HFF-Myc (cell line): ENCODE data around the gene TEAD1.

ENCODE experiments used
- DNase-seq: peaks from one replicate; pipeline ENCODE4 v3.0.0-alpha.2; 2011; ENCODE audit warnings: low read depth; ENCODE audit errors: extremely low read depth
- H3K4me3 ChIP-seq: replicated peaks from 2 replicates; pipeline ENCODE4 v1.5.1; 2011; ENCODE audit warnings: low read depth, mild to moderate bottlenecking, control low read depth, low read length
- TF ChIP-seq, protein P1 (sequence below): IDR thresholded peaks from 2 replicates; pipeline ENCODE4 v1.5.1; 2012; ENCODE audit warnings: mild to moderate bottlenecking, low read depth, low read length, control low read depth; ENCODE audit errors: missing control alignments

Gene TEAD1

DNA sequence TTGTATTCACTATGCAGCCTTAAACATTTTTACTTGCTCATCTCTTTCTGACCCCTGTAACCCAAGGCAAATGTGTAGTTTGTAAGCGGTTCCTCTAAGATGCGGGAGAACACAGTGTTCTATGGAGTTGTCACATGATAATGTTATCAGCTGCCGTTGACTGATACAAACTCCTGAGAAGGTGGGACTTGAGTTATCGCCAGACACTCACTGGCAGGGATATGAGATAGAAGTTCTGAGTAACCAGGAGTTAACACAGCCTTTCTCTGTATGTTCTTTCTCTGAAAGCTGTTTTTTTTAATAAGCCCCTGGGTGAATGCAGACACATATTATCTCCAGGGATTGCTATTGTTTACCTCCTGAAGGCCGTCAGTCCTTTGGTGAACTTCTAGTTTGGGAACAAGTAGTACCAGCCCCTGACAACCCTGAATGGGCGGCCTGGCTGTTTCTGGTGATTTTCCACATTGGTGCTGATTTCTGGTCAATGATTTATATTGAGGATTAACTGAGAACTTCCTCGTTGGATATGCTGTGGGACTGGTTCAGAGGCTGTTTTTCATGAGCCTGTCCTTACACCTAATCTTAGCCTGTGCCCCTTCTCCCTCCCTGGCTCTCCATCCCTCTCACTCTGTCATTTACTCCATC is 179.6 kb downstream of the TEAD1 start:
- TF ChIP-seq, protein P1, sequence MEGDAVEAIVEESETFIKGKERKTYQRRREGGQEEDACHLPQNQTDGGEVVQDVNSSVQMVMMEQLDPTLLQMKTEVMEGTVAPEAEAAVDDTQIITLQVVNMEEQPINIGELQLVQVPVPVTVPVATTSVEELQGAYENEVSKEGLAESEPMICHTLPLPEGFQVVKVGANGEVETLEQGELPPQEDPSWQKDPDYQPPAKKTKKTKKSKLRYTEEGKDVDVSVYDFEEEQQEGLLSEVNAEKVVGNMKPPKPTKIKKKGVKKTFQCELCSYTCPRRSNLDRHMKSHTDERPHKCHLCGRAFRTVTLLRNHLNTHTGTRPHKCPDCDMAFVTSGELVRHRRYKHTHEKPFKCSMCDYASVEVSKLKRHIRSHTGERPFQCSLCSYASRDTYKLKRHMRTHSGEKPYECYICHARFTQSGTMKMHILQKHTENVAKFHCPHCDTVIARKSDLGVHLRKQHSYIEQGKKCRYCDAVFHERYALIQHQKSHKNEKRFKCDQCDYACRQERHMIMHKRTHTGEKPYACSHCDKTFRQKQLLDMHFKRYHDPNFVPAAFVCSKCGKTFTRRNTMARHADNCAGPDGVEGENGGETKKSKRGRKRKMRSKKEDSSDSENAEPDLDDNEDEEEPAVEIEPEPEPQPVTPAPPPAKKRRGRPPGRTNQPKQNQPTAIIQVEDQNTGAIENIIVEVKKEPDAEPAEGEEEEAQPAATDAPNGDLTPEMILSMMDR: no peak
- DNase-seq: no peak
- no peak overlapping the region for H3K4me3 ChIP-seq

DNA sequence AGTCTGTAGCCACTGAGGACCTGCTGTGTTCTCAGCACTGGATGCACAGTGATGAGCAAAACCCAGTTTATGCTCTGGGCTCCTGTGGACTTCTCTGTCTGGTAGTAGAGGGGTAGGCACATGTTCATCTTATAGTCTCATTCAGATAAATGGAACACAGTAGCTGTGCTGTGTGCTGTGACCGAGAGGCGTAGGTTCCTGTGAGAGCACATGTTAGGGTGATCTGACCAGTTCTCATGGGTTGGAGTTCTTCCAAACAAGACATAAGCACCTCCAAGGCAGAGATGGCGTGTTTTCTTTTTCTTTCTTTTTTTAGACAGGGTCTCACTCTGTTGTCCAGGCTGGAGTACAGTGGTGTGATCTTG is 180.1 kb downstream of the TEAD1 start:
- DNase-seq: no peak
- TF ChIP-seq, protein P1: no peak
- H3K4me3 ChIP-seq: no peak overlapping the region

DNA sequence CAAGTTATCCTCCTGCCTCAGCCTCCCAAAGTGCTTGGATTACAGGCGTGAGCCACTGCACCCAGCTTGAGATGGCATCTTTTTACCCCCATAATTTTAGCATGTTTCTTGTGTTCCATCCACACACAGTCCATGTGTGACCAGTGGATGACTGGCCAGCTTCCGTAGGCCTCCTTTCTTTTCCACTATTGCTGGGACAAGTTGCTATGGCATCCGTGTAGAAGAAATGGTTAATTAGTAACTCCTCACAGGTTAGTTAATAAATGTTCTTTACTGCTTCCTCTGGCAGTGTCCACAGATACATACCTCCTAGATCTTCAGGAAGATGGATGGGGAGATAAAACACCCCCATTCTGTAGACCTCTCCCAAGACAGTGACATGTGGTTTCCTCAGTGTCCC is 180.6 kb downstream of the TEAD1 start:
- TF ChIP-seq, protein P1: no peak
- no peak overlapping the region for H3K4me3 ChIP-seq
- no peak for DNase-seq

DNA sequence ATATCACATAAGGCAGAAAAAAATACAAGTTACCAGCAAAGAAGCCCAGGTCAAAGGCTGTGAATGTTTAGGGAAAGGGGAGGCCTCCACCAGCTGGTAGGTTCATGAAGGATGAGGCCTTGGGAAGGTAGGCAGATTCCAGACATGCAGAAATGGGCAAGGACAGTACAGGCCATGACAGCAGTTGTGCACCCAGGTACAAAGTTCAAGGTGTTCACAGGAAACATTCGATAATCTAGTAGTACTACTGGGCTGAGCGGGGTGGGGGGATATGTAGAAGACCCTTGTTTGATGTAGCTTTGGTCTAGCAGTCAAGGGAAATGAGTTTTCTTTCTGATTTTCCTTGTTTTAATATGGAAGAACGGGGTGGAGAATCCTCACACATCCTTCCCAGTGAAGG is 182.1 kb downstream of the TEAD1 start:
- TF ChIP-seq, protein P1: no peak
- H3K4me3 ChIP-seq: no peak overlapping the region
- no peak for DNase-seq

DNA sequence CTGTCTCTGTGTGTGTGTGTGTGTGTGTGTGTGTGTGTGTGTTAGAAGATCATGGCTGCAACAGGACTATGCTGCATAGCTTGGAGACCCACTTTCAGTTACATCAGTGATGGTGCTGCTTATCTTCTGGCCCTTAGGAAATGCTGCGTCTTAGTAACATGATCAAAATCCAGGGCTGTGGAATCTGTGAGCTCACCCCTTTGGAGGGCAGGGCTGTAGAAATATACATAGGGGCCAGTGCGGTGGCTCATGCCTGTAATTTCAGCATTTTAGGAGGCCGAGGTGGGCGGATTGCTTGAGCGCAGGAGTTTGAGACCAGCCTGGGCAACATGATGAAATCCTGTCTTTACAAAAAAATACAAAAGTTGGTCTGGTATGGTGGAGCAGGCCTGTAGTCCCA is 183.4 kb downstream of the TEAD1 start:
- no peak overlapping the region for H3K4me3 ChIP-seq
- TF ChIP-seq, protein P1: no peak
- no peak for DNase-seq

DNA sequence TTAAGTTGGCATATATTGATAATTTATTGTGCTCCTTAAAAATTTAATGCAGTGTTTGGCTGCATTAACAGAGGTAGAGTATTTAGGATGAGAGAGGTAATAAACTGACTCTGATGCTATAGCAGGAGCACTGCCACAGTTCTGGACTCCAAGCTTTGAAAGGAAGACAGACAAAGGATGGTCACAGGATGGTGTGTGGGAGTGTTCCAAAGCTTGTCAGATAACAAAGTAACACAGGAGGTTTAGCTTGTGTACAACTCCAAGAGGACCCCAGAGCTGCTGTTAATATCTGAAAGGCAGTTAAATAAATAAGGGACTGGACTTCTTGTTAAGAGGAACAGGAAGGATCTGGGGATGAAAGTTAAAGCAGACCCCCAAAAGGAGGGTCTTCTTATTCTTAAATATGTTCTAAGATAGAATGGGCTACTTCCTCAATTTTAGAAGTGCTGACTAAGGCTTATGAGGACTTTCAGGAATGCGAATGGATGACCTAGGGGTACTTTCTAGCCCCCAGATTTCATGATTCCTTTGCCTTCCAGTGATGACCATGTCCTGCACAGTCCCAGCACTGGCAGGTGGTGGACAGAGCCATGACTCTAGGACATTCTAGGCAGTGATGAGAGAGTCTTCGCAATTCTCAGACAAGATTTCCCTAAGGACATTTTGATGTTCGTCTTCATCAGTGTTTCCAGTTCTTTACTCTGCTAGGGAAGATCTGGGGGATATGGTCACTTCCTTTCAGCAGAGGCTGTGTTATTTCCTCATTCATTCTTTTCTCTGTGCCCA is 185.8 kb downstream of the TEAD1 start:
- TF ChIP-seq, protein P1: no peak
- no peak overlapping the region for H3K4me3 ChIP-seq
- no peak for DNase-seq
